ENCODE measurements around the gene COLEC12.
A peak's percentile ranks its signal among the peaks of the same experiment; 100 is the strongest.
"Not testable (repeated sequence)": the region's sequence is repeated elsewhere in the genome, so short reads cannot be mapped to it uniquely, and the experiment has no call there.

The COLEC12 gene

GRCh38 chr18:417495-417894 lies 83.0 kb downstream of the COLEC12 start:
- intact Hi-C loops (cut with DNase I), result no loop called here
- DNase-seq, result no peak

- intact Hi-C loops (cut with DNase I), result no loop called here
- no peak for DNase-seq
These were observed 83.6 kb downstream of the COLEC12 start for GRCh38 chr18:416930-417329.

- no peak for DNase-seq
- intact Hi-C loops (cut with DNase I), result no loop called here
These were observed 84.6 kb downstream of the COLEC12 start for GRCh38 chr18:415617-416612.

GRCh38 chr18:415047-415446 lies 85.5 kb downstream of the COLEC12 start:
- intact Hi-C loops (cut with DNase I), result no loop called here
- DNase-seq, result no peak

GRCh38 chr18:413233-413632 lies 87.3 kb downstream of the COLEC12 start:
- intact Hi-C loops (cut with DNase I), result no loop called here
- no peak for DNase-seq

- DNase-seq, result no peak
- intact Hi-C loops (cut with DNase I), result no loop called here
These were observed 90.5 kb downstream of the COLEC12 start for GRCh38 chr18:410047-410455.

- intact Hi-C loops (cut with DNase I), result no loop called here
These were observed 92.1 kb downstream of the COLEC12 start for GRCh38 chr18:408367-408766.

GRCh38 chr18:407626-408224 lies 92.8 kb downstream of the COLEC12 start:
- intact Hi-C loops (cut with DNase I), result no loop called here
- no peak for DNase-seq

More at GRCh38 chr18:408367-408766, 92.1 kb downstream of the COLEC12 start:
- no peak for DNase-seq

GRCh38 chr18:407191-407590 lies 93.3 kb downstream of the COLEC12 start:
- intact Hi-C loops (cut with DNase I), result no loop called here
- no peak for DNase-seq

- peak in 1 of 10 donors; percentile 80 for DNase-seq
These were observed 93.8 kb downstream of the COLEC12 start for GRCh38 chr18:406677-407076.

GRCh38 chr18:405006-405405 lies 95.5 kb downstream of the COLEC12 start:
- intact Hi-C loops (cut with DNase I); DNase-seq: not testable (repeated sequence)

More at GRCh38 chr18:406677-407076, 93.8 kb downstream of the COLEC12 start:
- intact Hi-C loops (cut with DNase I), result no loop called here

GRCh38 chr18:404061-404636 lies 96.4 kb downstream of the COLEC12 start:
- DNase-seq, result no peak
- intact Hi-C loops (cut with DNase I), result no loop called here

GRCh38 chr18:402129-402528 lies 98.4 kb downstream of the COLEC12 start:
- no peak for DNase-seq
- intact Hi-C loops (cut with DNase I), result no loop called here

- intact Hi-C loops (cut with DNase I), result no loop called here
- DNase-seq, result no peak
These were observed 100.0 kb downstream of the COLEC12 start for GRCh38 chr18:400456-400855.

- intact Hi-C loops (cut with DNase I), result no loop called here
These were observed 100.8 kb downstream of the COLEC12 start for GRCh38 chr18:399631-400135.

GRCh38 chr18:398935-399630 lies 101.4 kb downstream of the COLEC12 start:
- intact Hi-C loops (cut with DNase I), result no loop called here
- no peak for DNase-seq

More at GRCh38 chr18:399631-400135, 100.8 kb downstream of the COLEC12 start:
- no peak for DNase-seq

GRCh38 chr18:396556-396955 lies 103.9 kb downstream of the COLEC12 start:
- no peak for DNase-seq
- intact Hi-C loops (cut with DNase I), result no loop called here

GRCh38 chr18:396251-396555 lies 104.3 kb downstream of the COLEC12 start:
- DNase-seq, result no peak
- intact Hi-C loops (cut with DNase I), result no loop called here

GRCh38 chr18:395456-396250 lies 104.8 kb downstream of the COLEC12 start:
- no peak for DNase-seq
- intact Hi-C loops (cut with DNase I), result no loop called here

GRCh38 chr18:394987-395362 lies 105.5 kb downstream of the COLEC12 start:
- intact Hi-C loops (cut with DNase I), result no loop called here
- DNase-seq, result no peak
